WTC11 (cell line): ENCODE measurements around the gene MAP3K6.

Experiments
- ZNF317 ChIP-seq: sonication (generic); formaldehyde crosslinking; IDR thresholded peaks from 2 replicates; pipeline ENCODE4 v1.8.1; 2023; ENCODE audit warnings: low read depth, mild to moderate bottlenecking, moderate library complexity, missing genetic modification reagents, borderline replicate concordance
- TF ChIP-seq, protein P1 (sequence below): fragments of 200-600 bp; IDR thresholded peaks from 2 replicates; pipeline ENCODE4 v1.8.0; 2022; ENCODE audit warnings: antibody characterized with exemption

DNA sequence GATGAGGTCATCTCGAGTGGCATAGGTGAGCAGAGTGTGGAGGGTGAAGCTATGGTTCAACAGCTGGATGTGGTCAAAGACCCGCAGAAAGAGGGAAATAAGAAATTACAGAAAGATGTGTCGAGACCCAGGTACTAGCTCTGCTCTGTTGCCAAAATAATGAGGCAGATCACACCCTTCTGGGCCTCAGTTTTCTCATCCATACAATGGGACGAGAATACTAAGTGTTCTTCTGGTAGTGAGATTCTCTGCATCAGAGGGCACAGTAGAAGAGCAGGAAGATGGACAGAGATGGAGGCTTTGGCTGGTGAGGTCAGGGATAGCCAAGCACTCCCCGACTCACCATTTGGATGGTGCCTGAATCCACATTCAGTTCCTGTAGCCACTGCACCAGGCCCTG, 11.1 kb downstream of the MAP3K6 start:
- no peak for TF ChIP-seq ZNF317 (CRISPR knock-in tag)
- TF ChIP-seq, protein P1, sequence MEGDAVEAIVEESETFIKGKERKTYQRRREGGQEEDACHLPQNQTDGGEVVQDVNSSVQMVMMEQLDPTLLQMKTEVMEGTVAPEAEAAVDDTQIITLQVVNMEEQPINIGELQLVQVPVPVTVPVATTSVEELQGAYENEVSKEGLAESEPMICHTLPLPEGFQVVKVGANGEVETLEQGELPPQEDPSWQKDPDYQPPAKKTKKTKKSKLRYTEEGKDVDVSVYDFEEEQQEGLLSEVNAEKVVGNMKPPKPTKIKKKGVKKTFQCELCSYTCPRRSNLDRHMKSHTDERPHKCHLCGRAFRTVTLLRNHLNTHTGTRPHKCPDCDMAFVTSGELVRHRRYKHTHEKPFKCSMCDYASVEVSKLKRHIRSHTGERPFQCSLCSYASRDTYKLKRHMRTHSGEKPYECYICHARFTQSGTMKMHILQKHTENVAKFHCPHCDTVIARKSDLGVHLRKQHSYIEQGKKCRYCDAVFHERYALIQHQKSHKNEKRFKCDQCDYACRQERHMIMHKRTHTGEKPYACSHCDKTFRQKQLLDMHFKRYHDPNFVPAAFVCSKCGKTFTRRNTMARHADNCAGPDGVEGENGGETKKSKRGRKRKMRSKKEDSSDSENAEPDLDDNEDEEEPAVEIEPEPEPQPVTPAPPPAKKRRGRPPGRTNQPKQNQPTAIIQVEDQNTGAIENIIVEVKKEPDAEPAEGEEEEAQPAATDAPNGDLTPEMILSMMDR = no peak
